ENCODE data around the gene EMP1. TPM values are rescaled to one million over a fixed set of nuclear protein-coding genes. Genes with fewer than 3 reads are reported as not detected.

The EMP1 gene
- total RNA-seq, 3 donors from 2014 or later: 245 to 680 (median 667) TPM

GRCh38 chr12:13175499-13175898 is 21.0 kb upstream of the EMP1 start:
- no peak for ATAC-seq
- no peak for TF ChIP-seq CTCF (IDR thresholded peaks at IDR 0.05)
- no peaks in the 10 kb centered on the region for H3K36me3 ChIP-seq (ENCODE audit: low read depth)
- intact Hi-C loops (cut with DNase I, micrococcal nuclease): no loop called here
- no peaks in the 10 kb centered on the region for H3K9me3 ChIP-seq
- H3K4me3 ChIP-seq: no peak overlapping the region
- H3K4me1 ChIP-seq (ENCODE audit: low read depth): no peaks in the 10 kb centered on the region
- DNase-seq: no peak

GRCh38 chr12:13176256-13176655 is 20.3 kb upstream of the EMP1 start:
- ATAC-seq (no peak), DNase-seq (no peak)
- Histone ChIP-seq H3K4me3 (no peak overlapping the region), H3K4me1 (ENCODE audit: low read depth) (no peaks in the 10 kb centered on the region), H3K9me3 (no peaks in the 10 kb centered on the region), H3K36me3 (ENCODE audit: low read depth) (no peaks in the 10 kb centered on the region)
- intact Hi-C loops (cut with DNase I, micrococcal nuclease): no loop called here
- no peak for TF ChIP-seq CTCF (IDR thresholded peaks at IDR 0.05)

- intact Hi-C loops (cut with DNase I, micrococcal nuclease): no loop called here
- Histone ChIP-seq H3K4me1 (ENCODE audit: low read depth) (no peaks in the 10 kb centered on the region), H3K9me3 (no peaks in the 10 kb centered on the region), H3K4me3 (no peak overlapping the region), H3K36me3 (ENCODE audit: low read depth) (no peaks in the 10 kb centered on the region)
- DNase-seq (no peak), ATAC-seq (no peak)
- TF ChIP-seq CTCF (IDR thresholded peaks at IDR 0.05): no peak
Observed at GRCh38 chr12:13177373-13177772, 19.2 kb upstream of the EMP1 start.

GRCh38 chr12:13177906-13178305 is 18.6 kb upstream of the EMP1 start:
- Histone ChIP-seq H3K36me3 (ENCODE audit: low read depth) (no peaks in the 10 kb centered on the region), H3K4me1 (ENCODE audit: low read depth) (no peaks in the 10 kb centered on the region), H3K9me3 (no peaks in the 10 kb centered on the region), H3K4me3 (no peak overlapping the region)
- no peak for TF ChIP-seq CTCF (IDR thresholded peaks at IDR 0.05)
- no peak for ATAC-seq
- no peak for DNase-seq
- intact Hi-C loops (cut with DNase I, micrococcal nuclease): no loop called here

- no peaks in the 10 kb centered on the region for H3K9me3 ChIP-seq
- DNase-seq (no peak), ATAC-seq (no peak)
Observed at GRCh38 chr12:13178568-13179210, 17.8 kb upstream of the EMP1 start.

More at GRCh38 chr12:13178568-13179210, 17.8 kb upstream of the EMP1 start:
- TF ChIP-seq CTCF (IDR thresholded peaks at IDR 0.05): no peak
- Histone ChIP-seq H3K36me3 (ENCODE audit: low read depth) (no peaks in the 10 kb centered on the region), H3K4me3 (no peak overlapping the region), H3K4me1 (ENCODE audit: low read depth) (no peaks in the 10 kb centered on the region)
- intact Hi-C loops (cut with DNase I, micrococcal nuclease): no loop called here

Data from mucosa of descending colon (tissue), 3 donors.